GM18858 (cell line): ENCODE results near the gene TRAF2.

Experiments
- ATAC-seq: cut with Tn5 transposase; IDR thresholded peaks from one replicate; pipeline ENCODE4 v1.9.1; 2021; ENCODE audit not compliant: unreplicated experiment

Gene TRAF2

DNA sequence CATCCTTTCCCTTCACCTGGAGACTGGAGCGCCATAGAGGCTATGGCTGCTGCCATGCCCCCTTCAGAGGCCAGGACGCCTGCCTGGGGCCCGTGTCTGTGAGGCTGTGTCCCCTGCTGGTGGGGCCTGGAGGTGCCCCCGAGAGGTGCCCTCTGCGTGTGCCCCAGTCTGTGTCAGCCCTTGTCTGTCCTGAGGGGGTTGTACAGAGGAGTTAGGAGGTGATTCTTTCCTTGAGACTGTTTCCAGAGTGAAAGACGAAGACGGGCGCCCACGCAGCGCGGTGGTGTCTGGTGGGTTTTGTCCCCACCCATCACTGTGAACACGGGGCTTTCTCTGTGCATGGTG, 24.6 kb downstream of the TRAF2 start:
- ATAC-seq, result no peak

DNA sequence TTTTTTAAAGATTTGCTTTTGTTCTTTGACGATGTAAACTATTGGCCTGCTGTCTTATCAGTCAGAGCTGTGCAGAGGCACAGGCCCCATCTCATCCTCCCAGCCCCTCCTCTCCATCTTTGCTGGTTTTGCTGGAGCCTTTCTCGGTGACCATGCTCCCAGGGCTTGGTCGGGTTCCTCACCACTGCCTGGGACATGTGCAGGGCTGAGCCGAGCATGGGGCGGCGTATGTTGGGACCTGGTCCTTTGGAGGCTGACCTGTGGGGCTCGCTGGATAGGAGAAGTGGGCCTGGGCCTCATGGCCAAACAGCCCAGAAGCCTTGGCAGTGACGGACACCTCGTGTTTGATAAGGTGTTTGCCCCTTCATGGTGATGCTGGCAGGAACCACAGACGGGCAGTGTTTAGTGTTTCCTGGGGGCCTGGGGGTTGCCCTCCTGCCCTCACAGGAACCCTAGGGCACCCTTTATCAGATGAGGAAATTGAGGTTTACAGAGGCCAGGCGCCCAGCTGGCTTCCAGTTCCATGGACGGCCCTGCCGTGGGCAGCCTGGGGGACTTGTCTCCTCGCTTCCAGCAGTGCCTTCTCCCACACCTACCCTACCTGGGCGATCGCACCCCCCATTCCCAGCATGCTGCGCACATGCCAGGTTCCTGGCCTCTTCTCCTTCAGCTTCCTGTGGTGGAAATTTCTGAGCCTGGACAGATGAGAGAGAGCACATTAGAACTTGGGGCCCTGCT, 27.6 kb downstream of the TRAF2 start:
- ATAC-seq, result no peak

DNA sequence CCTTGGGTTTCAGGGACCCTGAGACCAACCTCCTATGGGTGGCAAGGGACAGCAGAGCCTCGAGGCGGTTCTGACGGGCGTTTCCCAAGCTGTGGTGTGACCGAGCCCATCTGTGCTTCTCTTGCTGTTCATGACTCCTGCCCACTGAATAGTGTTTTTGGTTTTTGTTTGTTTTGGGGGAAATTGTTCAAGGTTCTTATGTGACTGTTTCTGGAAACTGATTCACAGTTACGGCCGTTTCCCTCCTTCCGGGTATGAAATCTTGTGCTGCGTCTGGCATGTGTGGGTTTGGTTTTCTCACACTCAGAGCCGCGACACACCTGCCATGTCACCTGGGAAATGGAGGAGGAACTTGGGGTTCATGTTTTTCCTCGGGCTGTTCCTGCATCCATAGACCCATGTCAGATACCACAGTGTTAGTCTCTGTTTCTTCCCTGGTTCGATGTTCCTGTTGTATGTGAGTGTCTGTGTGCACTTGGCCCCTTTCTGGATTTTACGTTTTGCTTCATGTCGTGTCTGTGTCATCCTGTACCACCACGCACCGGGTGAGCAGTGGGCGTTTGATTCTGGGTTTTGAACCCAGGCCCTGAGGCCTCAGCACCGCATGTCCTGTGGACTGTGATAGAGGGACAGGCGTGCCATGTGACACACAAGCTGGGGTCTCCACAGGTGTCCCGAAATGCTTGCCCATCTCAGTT, 29.5 kb downstream of the TRAF2 start:
- ATAC-seq, result no peak

DNA sequence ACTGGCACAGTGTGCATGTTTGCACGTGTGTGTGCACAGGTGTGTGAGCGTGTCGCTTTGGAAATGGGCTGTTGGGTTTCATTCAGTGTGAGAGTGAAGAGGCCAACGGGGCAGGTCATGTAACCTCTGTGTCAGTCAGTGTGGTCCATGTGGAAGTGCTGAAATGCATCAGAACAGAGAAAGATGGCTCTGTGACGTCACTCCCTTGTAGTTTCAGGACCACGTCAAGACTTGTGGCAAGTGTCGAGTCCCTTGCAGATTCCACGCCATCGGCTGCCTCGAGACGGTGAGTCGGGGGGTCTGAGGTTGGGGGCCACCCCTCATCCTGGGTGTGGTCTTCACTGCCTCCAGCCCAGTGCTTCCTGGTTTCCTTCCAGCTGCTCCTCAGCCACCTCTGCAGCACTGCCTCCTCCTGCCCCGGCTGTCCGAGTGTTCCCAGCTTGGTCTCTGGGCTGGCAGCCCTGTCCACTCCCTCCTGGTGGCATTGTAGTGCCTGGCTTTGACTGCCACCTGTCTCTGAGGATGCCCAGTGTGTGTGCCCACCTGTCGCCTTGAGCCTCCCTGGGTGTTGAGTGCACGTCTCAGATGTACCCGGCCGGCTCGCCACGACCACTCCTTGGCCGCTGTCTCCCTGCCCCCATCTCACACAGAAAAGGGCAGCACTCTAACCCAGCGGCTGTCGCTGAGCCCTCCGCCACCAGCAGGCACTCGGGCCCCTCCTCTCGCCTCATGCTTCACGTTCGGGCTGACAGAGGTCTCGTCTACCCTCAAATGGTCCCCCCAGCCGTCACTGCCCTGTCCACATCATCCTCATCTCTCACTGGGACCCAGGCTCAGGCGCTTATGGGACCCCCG, 30.2 kb downstream of the TRAF2 start:
- no peak for ATAC-seq

DNA sequence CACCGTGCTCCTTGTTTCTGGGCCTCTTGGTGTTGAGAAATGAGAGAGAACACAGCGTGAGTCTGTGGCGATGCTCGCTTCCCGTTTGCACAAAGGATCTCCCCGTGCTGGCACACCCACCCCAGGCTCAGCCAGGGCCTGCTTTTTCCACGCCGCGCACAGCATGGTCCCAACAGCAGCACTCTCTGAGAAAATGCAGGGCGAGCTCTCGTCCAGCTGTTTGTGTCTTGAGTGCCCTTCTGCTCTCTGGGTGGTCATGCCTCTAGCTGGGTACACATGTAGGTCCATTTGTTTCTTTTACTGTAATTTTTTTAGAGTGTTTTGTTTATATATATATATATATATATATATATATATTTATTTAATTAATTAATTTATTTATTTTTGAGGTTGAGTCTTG, 31.6 kb downstream of the TRAF2 start:
- ATAC-seq, result no peak

DNA sequence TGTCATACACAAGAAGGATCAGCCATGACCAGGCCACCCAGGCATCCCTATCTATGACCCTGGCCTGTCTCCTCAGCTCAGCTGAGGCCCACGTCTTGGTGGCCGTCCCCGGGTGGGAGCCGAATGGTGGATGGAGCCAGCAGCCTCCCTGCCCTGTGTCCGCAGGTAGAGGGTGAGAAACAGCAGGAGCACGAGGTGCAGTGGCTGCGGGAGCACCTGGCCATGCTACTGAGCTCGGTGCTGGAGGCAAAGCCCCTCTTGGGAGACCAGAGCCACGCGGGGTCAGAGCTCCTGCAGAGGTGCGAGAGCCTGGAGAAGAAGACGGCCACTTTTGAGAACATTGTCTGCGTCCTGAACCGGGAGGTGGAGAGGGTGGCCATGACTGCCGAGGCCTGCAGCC, 33.8 kb downstream of the TRAF2 start:
- ATAC-seq, result no peak

DNA sequence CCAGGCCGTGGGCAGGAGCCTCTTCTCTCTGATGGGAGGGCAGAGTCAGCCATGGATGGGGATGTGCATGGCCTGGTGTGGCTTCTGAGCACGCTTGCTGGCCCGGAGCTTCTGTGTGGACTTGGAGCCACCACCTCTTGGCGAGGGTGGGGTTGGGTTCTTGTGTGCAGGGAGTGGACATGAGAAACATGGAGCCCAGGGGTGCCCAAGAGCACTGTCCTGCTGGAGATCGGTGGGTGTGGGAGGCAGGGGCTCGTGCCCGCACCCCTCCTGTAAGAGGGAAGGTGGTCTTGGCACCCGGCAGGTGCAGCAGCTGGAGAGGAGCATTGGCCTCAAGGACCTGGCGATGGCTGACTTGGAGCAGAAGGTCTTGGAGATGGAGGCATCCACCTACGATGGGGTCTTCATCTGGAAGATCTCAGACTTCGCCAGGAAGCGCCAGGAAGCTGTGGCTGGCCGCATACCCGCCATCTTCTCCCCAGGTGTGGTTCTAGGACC, 34.5 kb downstream of the TRAF2 start:
- no peak for ATAC-seq

DNA sequence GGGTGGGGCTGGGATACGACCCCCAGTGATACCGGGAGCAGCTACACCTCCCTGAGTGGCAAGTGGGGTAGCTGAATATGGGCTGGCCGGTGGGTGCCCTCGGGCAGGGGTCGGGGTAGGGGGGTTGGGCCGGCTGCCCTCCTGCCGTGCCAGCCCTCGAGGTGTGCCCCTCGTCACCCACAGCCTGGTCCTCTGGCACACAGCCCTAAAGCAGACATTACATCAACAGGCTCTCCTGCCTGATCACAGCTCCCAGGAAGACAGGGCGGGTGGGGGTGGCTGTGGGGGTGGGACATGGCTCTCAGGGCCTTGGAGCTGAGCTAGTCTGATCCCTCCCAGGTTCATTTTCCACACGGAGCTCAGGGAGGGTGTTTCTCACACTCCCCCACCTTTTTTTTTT, 35.0 kb downstream of the TRAF2 start:
- ATAC-seq, result no peak

DNA sequence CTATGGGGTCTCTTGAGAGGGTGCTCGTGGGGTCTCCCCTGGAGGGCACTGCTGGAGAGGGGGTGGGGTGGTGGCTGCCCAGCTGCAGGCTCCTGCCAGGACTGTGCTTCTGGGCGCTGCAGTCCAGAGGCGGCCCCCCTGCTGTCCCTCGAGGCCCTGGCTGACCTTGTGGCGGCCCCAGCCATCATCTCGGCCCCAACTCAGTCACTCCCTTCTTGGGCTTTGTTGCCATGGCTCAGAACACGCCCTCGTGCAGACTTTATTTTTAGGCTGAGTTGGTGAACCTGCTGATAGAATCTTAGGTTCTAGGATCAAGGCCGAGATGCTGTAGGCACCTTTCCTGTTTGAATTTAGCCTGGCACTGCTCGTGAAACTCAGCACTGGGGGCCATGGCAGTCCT, 35.4 kb downstream of the TRAF2 start:
- ATAC-seq, result no peak

DNA sequence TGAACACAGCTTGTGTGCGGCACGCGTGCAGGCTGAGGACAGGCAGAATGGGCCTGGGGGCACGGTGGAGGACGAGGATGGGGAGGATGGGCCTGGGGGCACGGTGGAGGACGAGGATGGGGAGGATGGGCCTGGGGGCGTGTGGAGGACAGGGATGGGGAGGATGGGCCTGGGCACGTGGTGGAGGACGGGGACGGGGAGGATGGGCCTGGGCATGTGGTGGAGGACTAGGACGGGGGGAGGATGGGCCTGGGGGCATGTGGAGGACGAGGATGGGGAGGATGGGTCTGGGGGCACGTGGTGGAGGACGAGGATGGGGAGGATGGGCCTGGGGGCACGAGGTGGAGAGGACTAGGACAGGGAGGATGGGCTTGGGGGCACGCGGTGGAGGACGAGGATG, 36.2 kb downstream of the TRAF2 start:
- ATAC-seq, result no peak

DNA sequence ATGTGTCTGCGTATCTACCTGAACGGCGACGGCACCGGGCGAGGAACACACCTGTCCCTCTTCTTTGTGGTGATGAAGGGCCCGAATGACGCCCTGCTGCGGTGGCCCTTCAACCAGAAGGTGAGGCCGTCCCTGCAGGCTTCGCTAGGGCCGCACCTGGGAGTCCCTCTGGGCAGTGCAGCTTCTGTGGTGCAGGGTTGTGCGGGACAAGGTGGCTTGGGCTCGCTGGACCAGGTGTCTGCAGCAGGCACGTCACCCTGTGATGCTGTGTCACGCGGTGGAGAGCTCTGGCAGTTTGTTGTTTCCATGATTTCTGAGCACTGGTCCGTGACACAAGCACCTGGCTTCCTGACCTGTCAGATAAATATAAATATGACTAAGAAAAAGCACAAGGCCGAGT, 37.6 kb downstream of the TRAF2 start:
- ATAC-seq, result no peak

DNA sequence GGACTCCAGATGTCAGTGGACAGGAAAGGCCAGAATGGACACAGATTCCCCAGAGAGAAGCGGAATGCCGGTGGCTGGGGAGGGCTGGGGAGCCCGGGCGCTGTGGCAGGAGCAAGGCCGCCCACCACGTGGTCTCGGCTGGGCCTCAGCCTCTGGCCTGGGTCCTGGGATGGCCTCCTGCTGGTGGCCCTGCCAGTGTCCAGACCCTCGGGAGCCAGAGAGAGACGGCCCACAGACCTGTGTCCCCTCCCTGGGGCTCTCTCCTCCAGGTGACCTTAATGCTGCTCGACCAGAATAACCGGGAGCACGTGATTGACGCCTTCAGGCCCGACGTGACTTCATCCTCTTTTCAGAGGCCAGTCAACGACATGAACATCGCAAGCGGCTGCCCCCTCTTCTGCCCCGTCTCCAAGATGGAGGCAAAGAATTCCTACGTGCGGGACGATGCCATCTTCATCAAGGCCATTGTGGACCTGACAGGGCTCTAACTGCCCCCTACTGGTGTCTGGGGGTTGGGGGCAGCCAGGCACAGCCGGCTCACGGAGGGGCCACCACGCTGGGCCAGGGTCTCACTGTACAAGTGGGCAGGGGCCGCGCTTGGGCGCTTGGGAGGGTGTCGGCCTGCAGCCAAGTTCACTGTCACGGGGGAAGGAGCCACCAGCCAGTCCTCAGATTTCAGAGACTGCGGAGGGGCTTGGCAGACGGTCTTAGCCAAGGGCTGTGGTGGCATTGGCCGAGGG, 39.3 kb downstream of the TRAF2 start:
- ATAC-seq, result no peak

DNA sequence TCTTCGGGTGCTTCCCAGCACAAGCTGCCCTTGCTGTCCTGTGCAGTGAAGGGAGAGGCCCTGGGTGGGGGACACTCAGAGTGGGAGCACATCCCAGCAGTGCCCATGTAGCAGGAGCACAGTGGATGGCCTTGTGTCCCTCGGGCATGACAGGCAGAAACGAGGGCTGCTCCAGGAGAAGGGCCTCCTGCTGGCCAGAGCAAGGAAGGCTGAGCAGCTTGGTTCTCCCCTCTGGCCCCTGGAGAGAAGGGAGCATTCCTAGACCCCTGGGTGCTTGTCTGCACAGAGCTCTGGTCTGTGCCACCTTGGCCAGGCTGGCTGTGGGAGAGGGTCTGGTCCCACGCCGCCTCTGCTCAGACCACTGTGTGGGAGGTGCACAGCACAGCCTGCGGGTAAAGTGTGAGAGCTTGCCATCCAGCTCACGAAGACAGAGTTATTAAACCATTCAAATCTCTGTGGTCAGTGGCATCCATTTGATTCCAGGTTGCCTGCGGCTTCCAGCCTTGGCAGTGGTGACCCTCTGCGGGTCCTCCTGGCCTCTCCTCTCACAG, 39.9 kb downstream of the TRAF2 start:
- ATAC-seq, result no peak

DNA sequence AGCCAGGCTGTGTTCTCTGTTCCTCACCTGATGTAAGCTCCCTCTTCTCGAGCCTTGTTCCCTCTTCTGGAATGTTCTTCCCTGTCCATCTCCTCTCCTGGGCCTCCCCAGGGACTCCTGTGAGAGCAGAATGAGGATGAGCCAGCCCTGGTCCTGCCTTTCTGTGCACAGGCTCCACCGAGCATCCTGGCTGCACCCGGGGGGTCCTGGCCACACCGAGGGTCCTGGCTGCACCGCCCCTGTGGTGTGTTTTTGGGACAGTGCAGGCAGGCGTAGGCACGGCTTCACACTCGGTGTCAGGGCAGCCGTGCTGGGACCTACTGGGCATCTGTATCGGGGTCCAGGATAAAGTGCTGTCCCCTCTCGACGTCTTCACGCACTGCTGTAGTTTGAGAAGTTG, 40.4 kb downstream of the TRAF2 start:
- ATAC-seq, result no peak

DNA sequence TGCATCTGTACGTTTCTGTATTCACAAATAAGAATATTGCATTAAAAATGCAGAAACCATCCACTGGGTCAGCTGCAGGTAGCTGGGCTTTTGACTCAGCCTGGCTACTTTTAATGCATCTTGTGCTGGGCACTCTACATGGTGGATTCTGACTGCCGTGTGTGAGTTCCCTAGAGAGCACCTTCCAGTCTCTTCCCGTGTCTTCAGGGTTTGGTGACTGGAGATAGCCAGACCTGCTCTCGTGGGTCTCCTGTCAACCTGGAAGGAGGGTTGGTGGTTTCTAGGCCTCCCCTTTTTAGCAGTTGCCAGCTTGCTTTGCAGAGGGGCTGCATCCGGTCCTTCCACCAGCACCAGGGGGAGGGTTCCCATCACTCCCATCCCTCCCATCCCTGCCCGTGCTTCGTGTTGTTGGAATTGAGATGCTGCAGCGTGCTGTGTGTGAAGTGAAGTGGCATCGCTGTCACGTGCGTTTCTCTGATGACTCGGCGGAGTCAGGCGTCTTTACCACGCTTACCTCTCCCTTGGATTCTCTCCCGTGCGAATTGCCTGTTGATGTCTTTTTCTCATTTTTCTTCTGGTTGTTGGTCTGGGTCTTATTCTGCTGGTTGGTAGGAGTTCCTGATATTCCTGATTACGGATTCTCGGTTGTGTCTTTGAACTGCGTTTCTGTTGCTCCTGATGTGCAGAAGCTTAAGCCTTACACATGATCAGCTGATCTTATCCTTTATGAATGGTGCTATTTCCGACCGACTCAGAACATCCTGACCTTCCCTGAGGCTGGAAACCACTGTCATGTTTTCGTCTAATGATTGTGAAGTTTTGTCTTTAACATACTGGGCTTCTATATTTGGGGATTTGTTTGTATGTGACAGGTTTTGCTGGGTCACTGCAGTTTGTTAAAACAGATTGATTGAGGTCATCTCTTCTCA, 41.3 kb downstream of the TRAF2 start:
- ATAC-seq, result no peak

DNA sequence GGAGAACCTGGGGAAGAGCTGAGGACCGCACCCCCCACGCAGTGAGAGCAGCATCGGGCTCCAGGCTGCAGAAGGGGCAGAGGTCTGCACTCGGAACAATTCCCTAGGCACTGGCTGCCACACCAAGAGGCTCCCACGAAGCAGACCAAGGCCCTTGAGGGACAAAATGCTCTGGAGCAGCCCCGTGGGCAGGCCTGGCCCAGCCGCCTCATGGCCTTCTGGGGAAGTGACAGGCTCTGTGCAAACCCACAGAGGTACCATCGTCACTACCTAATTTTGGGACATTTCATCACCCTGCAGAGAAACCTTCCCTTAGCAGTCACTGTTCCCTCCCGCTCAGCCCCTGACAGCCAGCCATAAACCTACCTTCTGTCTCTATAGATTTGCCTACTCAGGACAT, 42.3 kb downstream of the TRAF2 start:
- no peak for ATAC-seq

DNA sequence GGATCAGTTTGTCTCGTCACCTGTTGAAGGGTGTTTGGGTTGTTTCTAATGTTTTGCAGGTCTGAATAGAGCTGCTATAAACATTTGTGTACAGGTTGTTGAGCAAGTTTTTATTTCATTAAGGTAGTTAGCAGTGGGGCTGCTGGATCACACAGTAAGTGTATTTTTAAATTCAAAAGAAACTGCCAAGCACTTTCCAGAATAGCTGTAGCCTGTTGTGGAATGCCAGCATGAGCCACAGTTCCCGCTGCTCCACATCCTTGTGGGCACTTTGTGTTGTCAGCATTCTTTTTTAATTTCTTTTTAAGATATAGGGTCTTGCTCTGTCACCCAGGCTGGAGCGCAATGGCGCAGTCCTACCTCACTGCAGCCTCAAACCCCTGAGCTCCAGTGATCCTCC, 43.7 kb downstream of the TRAF2 start:
- ATAC-seq, result no peak

DNA sequence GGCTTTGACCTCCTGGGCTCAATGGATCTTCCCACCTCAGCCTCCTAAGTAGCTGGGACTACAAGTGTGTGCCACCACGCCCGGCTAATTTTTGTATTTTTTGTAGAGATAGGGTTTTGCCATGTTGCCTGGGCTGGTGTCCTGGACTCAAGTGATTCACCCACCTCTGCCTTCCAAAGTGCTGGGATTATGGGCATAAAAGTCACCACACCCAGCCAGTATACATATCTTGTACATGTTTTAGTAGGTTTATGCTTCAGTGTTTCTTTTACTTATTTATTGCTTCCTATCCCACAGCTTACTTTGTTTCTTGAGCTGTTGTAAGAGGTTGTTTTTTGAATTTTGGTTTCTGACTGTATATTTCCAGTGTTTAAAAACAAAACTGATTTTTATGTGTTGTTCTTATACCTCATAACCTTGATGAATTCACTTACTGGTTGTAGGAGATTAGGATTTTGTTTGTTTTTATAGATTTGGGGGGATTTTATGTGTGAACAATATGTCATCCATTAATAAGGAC, 45.4 kb downstream of the TRAF2 start:
- ATAC-seq, result no peak

DNA sequence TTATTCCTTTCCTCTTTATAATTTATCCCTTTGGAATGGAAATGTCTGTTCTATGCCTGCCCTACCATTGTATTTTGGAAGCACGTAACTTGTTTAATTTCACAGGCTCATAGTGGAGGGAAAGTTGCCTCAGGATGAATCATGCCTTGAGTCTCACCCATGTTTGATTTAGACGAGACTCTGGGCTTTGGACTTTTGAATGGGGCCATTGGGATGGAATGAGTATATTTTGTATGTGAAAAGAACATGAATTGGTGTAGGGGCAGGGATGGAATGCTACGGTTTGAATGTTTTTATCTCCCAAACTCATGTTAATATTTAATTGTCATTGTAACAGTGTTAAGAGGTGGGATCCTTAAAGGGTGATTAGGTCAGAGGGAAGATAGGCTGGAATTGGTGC, 48.0 kb downstream of the TRAF2 start:
- ATAC-seq, result no peak

DNA sequence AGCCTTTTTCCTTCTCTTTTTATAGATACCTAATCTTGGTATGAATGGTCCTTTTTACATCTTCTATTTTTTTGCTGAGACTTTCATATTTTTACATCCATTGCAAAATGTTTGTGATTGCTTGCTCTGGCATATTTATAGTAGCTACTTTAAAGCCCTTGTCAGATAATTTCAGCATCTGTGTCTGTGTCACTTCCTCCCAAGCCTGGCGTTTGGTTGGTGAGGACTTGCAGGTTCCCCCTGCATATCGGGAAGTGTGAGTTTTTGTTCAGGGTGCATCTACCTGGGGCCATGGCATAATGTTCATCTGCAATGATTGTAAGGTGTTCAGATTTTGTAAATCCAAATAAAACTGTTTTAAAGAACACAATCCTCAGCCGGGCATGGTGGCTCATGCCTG, 49.3 kb downstream of the TRAF2 start:
- ATAC-seq, result no peak
